AG09309 (cell line): ENCODE results near the gene MTMR12.
"Not testable (repeated sequence)": the region's sequence is repeated elsewhere in the genome, so short reads cannot be mapped to it uniquely, and the experiment has no call there.

Experiments used
- DNase-seq: peaks from one replicate; pipeline ENCODE4 v3.0.0-alpha.2; 2010; ENCODE audit warnings: low read depth
- H3K4me3 ChIP-seq: 2 replicates; pipeline ENCODE4 v1.5.1; 2011; ENCODE audit warnings: mild to moderate bottlenecking, low read depth, low read length, moderate library complexity; ENCODE audit not compliant: control insufficient read depth
- TF ChIP-seq, protein P1 (sequence below): IDR thresholded peaks from 2 replicates; pipeline ENCODE4 v1.5.1; 2011; ENCODE audit warnings: mild to moderate bottlenecking, low read depth, low read length, inconsistent platforms; ENCODE audit not compliant: insufficient read depth, control insufficient read depth; ENCODE audit errors: missing control alignments

The MTMR12 gene

DNA sequence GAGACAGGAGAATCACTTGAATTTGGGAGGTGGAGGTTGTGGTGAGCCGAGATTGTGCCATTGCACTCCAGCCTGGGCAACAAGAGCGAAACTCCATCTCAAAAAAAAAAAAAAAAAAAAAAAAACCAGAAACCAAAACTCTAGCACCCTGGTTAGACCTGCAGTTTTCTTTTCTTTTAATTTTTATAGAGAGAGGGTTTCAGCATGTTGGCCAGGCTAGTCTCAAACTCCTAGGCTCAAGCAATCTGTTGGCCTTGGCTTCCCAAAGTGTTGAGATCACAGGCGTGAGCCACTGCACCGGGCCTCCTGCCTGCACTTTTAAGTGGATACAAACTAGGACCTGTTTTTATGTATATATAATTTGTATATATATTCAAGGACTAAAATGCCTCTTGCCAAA lies 12.9 kb upstream of the MTMR12 start:
- no peak for DNase-seq
- no peak overlapping the region for H3K4me3 ChIP-seq
- TF ChIP-seq, protein P1, sequence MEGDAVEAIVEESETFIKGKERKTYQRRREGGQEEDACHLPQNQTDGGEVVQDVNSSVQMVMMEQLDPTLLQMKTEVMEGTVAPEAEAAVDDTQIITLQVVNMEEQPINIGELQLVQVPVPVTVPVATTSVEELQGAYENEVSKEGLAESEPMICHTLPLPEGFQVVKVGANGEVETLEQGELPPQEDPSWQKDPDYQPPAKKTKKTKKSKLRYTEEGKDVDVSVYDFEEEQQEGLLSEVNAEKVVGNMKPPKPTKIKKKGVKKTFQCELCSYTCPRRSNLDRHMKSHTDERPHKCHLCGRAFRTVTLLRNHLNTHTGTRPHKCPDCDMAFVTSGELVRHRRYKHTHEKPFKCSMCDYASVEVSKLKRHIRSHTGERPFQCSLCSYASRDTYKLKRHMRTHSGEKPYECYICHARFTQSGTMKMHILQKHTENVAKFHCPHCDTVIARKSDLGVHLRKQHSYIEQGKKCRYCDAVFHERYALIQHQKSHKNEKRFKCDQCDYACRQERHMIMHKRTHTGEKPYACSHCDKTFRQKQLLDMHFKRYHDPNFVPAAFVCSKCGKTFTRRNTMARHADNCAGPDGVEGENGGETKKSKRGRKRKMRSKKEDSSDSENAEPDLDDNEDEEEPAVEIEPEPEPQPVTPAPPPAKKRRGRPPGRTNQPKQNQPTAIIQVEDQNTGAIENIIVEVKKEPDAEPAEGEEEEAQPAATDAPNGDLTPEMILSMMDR = no peak

DNA sequence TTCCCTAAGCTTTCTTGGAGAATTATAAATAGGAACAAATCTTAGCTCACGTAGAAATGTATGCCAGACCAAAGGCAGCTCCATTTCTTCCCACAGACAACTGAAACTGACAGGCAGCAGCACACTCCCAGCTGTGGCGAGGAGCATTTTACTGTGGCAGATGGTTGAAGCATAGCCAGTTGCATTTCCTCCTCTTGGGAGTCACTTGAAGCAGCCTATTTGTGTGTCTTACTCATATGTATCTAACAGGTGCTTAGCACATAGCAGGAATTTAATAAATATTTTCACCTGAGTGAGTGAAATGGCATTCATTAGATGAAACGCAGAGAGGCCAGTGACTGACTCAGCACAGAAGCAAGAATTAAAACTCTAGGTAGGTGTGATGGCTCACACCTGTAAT lies 12.3 kb upstream of the MTMR12 start:
- no peak overlapping the region for H3K4me3 ChIP-seq
- DNase-seq = no peak
- TF ChIP-seq, protein P1 = no peak

DNA sequence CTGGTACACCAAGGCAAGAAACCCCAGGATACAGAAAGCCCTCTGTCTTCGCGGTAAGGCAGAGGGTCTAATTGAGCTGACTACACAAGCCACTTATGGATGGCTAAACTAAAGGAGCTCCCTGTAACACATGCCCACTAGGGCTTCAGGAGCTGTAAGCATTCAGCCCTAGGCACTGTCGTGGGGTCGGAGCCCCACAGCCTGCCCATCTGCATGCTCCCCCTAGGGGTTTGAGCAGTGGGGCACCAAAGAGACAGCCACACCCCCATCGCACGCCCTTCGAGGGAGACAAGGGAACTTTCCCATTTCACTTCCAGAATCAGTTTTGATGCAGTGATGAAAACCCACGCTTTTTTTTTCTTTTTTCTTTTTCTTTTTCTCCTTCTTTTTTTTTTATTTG lies 11.0 kb upstream of the MTMR12 start:
- TF ChIP-seq, protein P1 = no peak
- no peak overlapping the region for H3K4me3 ChIP-seq
- no peak for DNase-seq

DNA sequence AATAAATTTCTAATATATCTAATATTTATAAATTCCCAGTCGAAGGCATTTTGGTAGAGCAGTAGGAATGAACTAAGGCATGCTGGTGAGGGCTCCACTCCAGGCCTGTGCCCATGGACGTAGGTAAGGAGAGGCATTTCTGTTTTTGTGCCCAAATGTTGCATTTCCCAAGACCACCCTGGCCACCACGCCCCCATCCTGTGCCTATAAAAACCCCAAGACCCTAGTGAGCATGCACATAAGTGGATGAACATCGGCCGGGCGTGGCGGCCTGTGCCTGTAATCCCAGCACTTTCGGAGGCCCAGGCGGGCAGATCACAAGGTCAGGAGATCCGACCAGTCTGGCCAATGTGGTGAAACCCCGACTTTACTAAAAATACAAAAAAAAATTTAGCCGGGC lies 10.1 kb upstream of the MTMR12 start:
- H3K4me3 ChIP-seq = no peak overlapping the region
- TF ChIP-seq, protein P1 = no peak
- no peak for DNase-seq

DNA sequence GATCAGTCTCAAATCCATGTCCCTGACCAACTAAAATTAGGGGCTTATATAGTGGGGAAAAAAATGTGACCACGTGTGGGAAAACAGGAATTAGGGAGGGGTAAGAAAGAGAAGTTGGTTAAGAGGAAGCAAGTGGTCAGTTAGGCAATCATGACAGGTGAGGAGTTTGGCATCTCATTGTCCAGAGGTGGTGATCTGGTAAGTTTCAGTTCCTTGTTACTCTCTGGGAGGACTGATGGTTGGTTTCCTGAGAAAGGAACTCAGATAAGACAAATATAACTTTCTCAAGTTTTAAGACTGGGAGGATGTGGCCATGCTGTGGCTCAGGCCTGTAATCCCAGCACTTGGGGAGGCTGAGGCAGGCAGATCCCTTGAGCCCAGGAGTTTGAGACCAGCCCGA lies 9.0 kb upstream of the MTMR12 start:
- H3K4me3 ChIP-seq, DNase-seq: not testable (repeated sequence)

DNA sequence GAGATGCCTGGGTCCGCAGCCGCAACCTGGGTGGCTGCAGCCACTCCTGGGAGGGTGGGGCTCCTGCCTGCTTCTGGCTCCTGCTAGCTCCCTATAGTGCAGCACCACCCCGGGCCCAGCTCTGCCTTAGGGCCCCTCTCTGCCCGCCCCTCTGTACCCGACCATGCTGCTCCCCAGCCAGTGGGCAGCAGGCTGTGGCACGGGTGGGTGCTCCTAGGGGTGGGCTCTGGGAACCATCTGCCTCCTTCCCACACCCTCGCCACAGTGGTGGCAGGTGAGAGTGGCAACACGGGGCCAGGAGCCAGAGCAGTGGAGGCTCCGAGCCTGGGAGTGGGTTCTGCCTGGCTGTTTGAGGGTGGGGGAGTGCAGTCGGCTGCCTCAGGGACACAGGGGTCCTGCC lies 7.8 kb upstream of the MTMR12 start:
- no peak for DNase-seq
- TF ChIP-seq, protein P1 = no peak
- no peak overlapping the region for H3K4me3 ChIP-seq

DNA sequence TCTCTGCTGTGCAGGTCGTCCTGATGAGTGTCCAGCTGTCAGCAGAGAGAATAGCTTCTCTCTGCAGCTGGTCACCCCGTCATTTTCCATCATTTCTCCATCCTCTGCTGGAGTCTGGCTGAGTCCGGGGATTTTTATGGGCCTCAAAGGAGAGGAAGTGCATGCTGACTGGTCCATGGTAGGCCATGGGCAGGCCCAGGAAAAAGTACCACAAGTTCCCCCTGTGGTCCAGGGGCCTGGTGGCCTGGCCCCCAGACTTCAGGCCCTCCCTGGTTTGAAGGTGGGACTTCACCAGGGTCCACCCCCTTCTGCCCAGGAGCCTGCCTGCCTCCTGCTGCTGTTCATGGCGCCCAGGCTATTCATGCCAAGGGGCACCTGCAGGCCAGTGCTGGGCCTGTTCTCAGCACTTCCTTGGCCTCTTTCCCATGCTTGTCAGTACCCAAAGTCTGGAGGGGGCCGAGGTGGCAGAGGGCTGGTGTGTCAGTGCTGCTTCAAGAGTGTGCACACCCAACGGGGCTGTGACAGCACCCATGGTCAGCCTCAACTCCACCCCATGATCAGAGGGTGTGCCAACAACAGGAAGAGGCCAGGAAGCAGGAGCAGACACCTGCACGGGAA lies 7.3 kb upstream of the MTMR12 start:
- H3K4me3 ChIP-seq = no peak overlapping the region
- TF ChIP-seq, protein P1 = no peak
- no peak for DNase-seq
